Peyer's patch (tissue), 4 donors: ENCODE results near the gene BRIP1.

Experiments
- POLR2A ChIP-seq, 2 donors: fragments of 450-650 bp; IDR thresholded peaks; one replicate each; pipeline ENCODE4 v1.5.1; 2017; ENCODE audit warnings: antibody characterized with exemption in 2 of 2, mild to moderate bottlenecking in 2 of 2, moderate library complexity in 2 of 2
- TF ChIP-seq, protein P1 (sequence below), 6 experiments: fragments of 450-650 bp in 4 of 6; fragments of 200-600 bp in 2 of 6; sonication (generic) in 1 of 6; IDR thresholded peaks; one replicate each; pipeline ENCODE4 v1.5.1; 2017 to 2019; ENCODE audit warnings: antibody characterized with exemption in 6 of 6, mild to moderate bottlenecking in 3 of 6, moderate library complexity in 1 of 6

DNA sequence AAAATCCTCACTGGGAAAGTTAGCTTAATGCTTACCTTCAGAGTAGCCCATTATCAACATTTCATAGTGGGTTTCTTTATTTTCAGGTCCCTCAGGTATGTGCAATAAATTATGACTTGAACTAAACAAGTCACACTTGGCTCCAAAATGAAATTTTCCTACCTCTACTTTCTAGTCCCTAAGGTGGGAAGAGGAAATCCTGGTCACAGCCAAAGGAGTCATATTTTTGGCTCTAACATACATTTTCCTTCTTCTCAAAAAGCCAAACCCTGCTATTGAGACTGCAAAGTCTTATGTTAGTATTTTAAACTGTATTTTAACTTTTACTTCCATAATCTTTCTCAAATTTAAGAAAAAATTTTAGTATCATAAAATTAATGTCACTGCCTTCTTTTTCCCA lies 128.9 kb downstream of the BRIP1 start:
- TF ChIP-seq, protein P1, sequence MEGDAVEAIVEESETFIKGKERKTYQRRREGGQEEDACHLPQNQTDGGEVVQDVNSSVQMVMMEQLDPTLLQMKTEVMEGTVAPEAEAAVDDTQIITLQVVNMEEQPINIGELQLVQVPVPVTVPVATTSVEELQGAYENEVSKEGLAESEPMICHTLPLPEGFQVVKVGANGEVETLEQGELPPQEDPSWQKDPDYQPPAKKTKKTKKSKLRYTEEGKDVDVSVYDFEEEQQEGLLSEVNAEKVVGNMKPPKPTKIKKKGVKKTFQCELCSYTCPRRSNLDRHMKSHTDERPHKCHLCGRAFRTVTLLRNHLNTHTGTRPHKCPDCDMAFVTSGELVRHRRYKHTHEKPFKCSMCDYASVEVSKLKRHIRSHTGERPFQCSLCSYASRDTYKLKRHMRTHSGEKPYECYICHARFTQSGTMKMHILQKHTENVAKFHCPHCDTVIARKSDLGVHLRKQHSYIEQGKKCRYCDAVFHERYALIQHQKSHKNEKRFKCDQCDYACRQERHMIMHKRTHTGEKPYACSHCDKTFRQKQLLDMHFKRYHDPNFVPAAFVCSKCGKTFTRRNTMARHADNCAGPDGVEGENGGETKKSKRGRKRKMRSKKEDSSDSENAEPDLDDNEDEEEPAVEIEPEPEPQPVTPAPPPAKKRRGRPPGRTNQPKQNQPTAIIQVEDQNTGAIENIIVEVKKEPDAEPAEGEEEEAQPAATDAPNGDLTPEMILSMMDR (IDR thresholded peaks at IDR 0.05), result no peak
- no peak for TF ChIP-seq POLR2A (IDR thresholded peaks at IDR 0.05)
